ENCODE results near the gene SH3BP4. TPM values are rescaled to one million over a fixed set of nuclear protein-coding genes. Genes with fewer than 3 reads are reported as not detected.

The SH3BP4 gene
- polyA plus RNA-seq, 1 donor (not counting 4 experiments of a cell fraction or from before 2014, with no cell fraction given) = 50.4 TPM

DNA sequence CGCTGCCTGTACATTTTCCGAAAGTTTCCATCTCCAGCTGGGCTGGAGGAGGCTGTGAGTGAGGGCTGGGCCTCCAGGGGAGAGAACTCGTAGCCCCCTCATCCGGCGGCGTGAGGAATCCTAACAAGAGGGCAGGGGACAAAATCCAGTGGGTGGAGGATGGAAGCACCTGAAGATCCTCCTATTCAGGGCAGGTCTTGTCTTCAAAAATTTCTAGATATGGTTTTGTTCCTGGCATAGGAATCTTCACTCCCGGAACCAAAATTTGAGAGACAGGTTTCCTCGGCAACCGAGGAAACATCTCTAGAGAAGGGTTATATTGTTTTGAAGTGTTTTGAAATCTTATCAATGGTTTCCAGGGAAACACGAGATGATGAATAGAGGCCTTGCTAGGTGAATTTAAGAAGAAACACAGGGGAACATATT lies 136.7 kb downstream of the SH3BP4 start:
- dilution Hi-C loops (cut with MboI; ENCODE audit: extremely low pct_ligation_motif_present, low sequenced_read_pairs) = no loop called here
- FAIRE-seq = no peak
- no peaks in the 10 kb centered on the region for H3K9me1 ChIP-seq (ENCODE audit: control insufficient read depth, extremely low read depth, insufficient read depth, low read length)
- no peaks in the 10 kb centered on the region for H3K79me2 ChIP-seq (ENCODE audit: control insufficient read depth, insufficient read depth, low read length)
- no peak overlapping the region for H3K27ac ChIP-seq (ENCODE audit: control insufficient read depth, insufficient read depth, low read length)
- H3K27me3 ChIP-seq (ENCODE audit: control insufficient read depth, extremely low read depth, insufficient read depth, low read length) = peaks cover 22% of the 10 kb centered on the region
- H2AFZ ChIP-seq (ENCODE audit: control insufficient read depth, low read length) = no peak overlapping the region
- no peak overlapping the region for H3K4me3 ChIP-seq (ENCODE audit: control insufficient read depth in 2 of 3, extremely low read depth in 1 of 3, insufficient read depth in 2 of 3, low read depth in 1 of 3, low read length in 3 of 3)
- no peak for DNase-seq (ENCODE audit: low read depth, low spot score)
- no peak overlapping the region for H3K4me2 ChIP-seq (ENCODE audit: control insufficient read depth, extremely low read depth, insufficient read depth, low read depth, low read length)
- H3K36me3 ChIP-seq (ENCODE audit: control insufficient read depth in 2 of 2, extremely low read depth in 1 of 2, insufficient read depth in 2 of 2, low read length in 2 of 2) = no peaks in the 10 kb centered on the region
- no peaks in the 10 kb centered on the region for H3K9me3 ChIP-seq (ENCODE audit: control insufficient read depth, low read depth, low read length)
- H4K20me1 ChIP-seq (ENCODE audit: control insufficient read depth, extremely low read depth, insufficient read depth, low read length) = no peaks in the 10 kb centered on the region
- no peak overlapping the region for H3K9ac ChIP-seq (ENCODE audit: control insufficient read depth, extremely low read depth, insufficient read depth, low read length)
- no peak for TF ChIP-seq EZH2 (IDR thresholded peaks at IDR 0.05; ENCODE audit: low read length)
- TF ChIP-seq, protein P1, sequence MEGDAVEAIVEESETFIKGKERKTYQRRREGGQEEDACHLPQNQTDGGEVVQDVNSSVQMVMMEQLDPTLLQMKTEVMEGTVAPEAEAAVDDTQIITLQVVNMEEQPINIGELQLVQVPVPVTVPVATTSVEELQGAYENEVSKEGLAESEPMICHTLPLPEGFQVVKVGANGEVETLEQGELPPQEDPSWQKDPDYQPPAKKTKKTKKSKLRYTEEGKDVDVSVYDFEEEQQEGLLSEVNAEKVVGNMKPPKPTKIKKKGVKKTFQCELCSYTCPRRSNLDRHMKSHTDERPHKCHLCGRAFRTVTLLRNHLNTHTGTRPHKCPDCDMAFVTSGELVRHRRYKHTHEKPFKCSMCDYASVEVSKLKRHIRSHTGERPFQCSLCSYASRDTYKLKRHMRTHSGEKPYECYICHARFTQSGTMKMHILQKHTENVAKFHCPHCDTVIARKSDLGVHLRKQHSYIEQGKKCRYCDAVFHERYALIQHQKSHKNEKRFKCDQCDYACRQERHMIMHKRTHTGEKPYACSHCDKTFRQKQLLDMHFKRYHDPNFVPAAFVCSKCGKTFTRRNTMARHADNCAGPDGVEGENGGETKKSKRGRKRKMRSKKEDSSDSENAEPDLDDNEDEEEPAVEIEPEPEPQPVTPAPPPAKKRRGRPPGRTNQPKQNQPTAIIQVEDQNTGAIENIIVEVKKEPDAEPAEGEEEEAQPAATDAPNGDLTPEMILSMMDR (optimal IDR thresholded peaks at IDR 0.05 in 1 of 3, IDR thresholded peaks at IDR 0.05 in 1 of 3, conservative IDR thresholded peaks at IDR 0.05 in 1 of 3; ENCODE audit: extremely low read depth in 1 of 3, insufficient read depth in 2 of 3, low read length in 3 of 3) = no peak
- H3K4me1 ChIP-seq (ENCODE audit: control insufficient read depth, extremely low read depth, insufficient read depth, low read length) = no peaks in the 10 kb centered on the region

DNA sequence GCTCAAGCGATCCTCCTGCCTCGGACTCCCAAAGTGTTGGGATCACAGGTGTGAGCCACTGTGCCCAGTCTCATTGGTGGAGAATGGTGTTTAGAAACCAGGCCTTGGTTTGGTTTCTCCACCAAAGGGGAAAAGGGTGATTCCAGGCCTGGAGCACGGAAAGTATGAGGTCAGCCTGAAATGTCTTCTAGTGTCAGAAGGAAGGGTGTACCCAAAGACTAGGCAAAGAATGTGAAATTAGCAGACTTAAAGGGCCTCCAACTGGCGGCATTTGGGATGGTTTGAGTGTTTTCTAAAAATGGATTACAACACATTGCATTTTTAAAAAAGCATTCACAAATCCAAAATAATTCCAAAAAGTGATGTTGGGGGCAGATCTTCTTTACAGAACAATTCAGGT lies 139.6 kb downstream of the SH3BP4 start:
- H3K27ac ChIP-seq (ENCODE audit: control insufficient read depth, insufficient read depth, low read length) = no peak overlapping the region
- dilution Hi-C loops (cut with MboI; ENCODE audit: extremely low pct_ligation_motif_present, low sequenced_read_pairs) = no loop called here
- TF ChIP-seq, protein P1 (optimal IDR thresholded peaks at IDR 0.05 in 1 of 3, IDR thresholded peaks at IDR 0.05 in 1 of 3, conservative IDR thresholded peaks at IDR 0.05 in 1 of 3; ENCODE audit: extremely low read depth in 1 of 3, insufficient read depth in 2 of 3, low read length in 3 of 3) = no peak
- no peak for TF ChIP-seq EZH2 (IDR thresholded peaks at IDR 0.05; ENCODE audit: low read length)

More for the DNA sequence above, 139.6 kb downstream of the SH3BP4 start:
- Histone ChIP-seq H3K9ac (ENCODE audit: control insufficient read depth, extremely low read depth, insufficient read depth, low read length) (no peak overlapping the region), H3K36me3 (ENCODE audit: control insufficient read depth in 2 of 2, extremely low read depth in 1 of 2, insufficient read depth in 2 of 2, low read length in 2 of 2) (no peaks in the 10 kb centered on the region), H3K4me3 (ENCODE audit: control insufficient read depth in 2 of 3, extremely low read depth in 1 of 3, insufficient read depth in 2 of 3, low read depth in 1 of 3, low read length in 3 of 3) (no peak overlapping the region), H3K27me3 (ENCODE audit: control insufficient read depth, extremely low read depth, insufficient read depth, low read length) (peaks cover 22% of the 10 kb centered on the region), H3K4me1 (ENCODE audit: control insufficient read depth, extremely low read depth, insufficient read depth, low read length) (no peaks in the 10 kb centered on the region), H3K4me2 (ENCODE audit: control insufficient read depth, extremely low read depth, insufficient read depth, low read depth, low read length) (no peak overlapping the region), H4K20me1 (ENCODE audit: control insufficient read depth, extremely low read depth, insufficient read depth, low read length) (no peaks in the 10 kb centered on the region), H2AFZ (ENCODE audit: control insufficient read depth, low read length) (no peak overlapping the region), H3K9me1 (ENCODE audit: control insufficient read depth, extremely low read depth, insufficient read depth, low read length) (no peaks in the 10 kb centered on the region), H3K9me3 (ENCODE audit: control insufficient read depth, low read depth, low read length) (no peaks in the 10 kb centered on the region), H3K79me2 (ENCODE audit: control insufficient read depth, insufficient read depth, low read length) (no peaks in the 10 kb centered on the region)
- FAIRE-seq (no peak), DNase-seq (ENCODE audit: low read depth, low spot score) (no peak)
